ENCODE measurements around the gene C19orf47. TPM values are rescaled to one million over a fixed set of nuclear protein-coding genes. Genes with fewer than 3 reads are reported as not detected.
"Not testable (repeated sequence)": the region's sequence is repeated elsewhere in the genome, so short reads cannot be mapped to it uniquely, and the experiment has no call there.

C19orf47 gene
- total and polyA plus RNA-seq, 8 donors: 10.4 to 21.7 (median 14.5) TPM

DNA sequence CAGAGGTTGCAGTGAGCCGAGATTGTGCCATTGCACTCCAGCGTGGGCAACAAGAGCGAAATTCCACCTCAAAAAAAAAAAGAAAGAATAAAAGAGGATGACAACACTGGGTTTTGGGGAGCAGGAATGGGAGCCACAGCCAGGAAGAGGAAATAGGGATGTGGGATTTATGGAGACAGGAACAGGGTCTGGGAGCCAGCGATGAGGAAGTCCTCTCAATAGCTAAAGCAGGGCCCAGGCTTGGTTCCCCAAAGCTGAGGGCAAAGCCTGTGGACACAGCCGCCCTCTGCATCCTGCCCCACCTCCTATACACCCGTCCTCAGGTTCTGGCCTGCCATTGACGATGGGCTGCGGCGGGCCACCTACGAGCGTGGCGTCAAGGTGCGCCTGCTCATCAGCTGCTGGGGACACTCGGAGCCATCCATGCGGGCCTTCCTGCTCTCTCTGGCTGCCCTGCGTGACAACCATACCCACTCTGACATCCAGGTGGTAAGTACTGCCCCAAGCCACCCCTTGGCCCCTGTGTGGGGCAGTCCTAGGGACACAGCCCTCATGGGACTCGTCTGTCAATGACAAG, 28.2 kb upstream of the C19orf47 start:
- no peak overlapping the region for H3K27ac ChIP-seq
- TF ChIP-seq, protein P1, sequence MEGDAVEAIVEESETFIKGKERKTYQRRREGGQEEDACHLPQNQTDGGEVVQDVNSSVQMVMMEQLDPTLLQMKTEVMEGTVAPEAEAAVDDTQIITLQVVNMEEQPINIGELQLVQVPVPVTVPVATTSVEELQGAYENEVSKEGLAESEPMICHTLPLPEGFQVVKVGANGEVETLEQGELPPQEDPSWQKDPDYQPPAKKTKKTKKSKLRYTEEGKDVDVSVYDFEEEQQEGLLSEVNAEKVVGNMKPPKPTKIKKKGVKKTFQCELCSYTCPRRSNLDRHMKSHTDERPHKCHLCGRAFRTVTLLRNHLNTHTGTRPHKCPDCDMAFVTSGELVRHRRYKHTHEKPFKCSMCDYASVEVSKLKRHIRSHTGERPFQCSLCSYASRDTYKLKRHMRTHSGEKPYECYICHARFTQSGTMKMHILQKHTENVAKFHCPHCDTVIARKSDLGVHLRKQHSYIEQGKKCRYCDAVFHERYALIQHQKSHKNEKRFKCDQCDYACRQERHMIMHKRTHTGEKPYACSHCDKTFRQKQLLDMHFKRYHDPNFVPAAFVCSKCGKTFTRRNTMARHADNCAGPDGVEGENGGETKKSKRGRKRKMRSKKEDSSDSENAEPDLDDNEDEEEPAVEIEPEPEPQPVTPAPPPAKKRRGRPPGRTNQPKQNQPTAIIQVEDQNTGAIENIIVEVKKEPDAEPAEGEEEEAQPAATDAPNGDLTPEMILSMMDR (IDR thresholded peaks at IDR 0.05): no peak
- no peaks in the 10 kb centered on the region for H3K4me1 ChIP-seq
- H3K9me3 ChIP-seq: no peaks in the 10 kb centered on the region
- peaks cover 4 to 80% of the 10 kb centered on the region in 2 donors for H3K36me3 ChIP-seq
- no peaks in the 10 kb centered on the region for H3K27me3 ChIP-seq
- H3K4me3 ChIP-seq: no peak overlapping the region
- ATAC-seq (no peak), DNase-seq (no peak)
- intact Hi-C loops (cut with DNase I): no loop called here

DNA sequence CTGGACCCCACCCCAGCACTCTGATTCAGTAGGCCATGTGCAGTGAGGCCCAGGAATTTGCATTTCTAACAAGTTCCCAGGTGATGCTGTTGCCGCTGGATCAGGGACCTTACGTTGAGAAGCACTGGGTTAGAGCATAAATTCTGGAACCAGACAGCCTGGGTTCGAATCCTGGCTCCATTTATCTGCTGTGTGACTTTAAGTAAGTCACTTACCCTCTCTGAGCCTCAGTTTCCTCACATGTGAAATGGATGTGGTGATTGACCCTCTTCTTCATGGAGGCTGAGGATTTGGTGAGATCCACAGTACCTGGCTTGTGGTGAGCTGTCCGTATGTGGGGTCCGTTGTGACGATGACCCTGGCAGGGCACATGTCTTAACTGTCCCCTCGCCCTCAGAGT, 25.9 kb upstream of the C19orf47 start:
- Histone ChIP-seq H3K36me3 (peaks cover 4 to 86% of the 10 kb centered on the region in 2 donors), H3K4me1 (no peaks in the 10 kb centered on the region), H3K4me3 (no peak overlapping the region), H3K9me3 (no peaks in the 10 kb centered on the region), H3K27ac (no peak overlapping the region), H3K27me3 (no peaks in the 10 kb centered on the region)
- TF ChIP-seq, protein P1 (IDR thresholded peaks at IDR 0.05): no peak
- DNase-seq (no peak), ATAC-seq (no peak)
- intact Hi-C loops (cut with DNase I): no loop called here

DNA sequence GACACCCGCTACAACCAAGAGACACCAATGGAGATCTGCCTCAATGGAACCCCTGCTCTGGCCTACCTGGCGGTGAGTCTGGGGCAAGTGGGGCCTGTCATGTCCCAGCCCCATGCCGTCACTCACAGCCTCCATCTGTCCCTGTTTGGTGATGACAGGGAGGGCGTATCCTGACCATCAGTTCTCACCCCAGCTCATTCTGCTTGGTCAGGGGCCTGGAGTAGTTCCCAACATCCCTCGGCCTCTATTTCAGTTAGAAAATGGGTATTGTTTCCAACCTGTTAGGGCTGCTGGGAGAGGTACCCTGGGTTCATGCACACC, 23.6 kb upstream of the C19orf47 start:
- intact Hi-C loops (cut with DNase I): no loop called here
- Histone ChIP-seq H3K4me1 (peaks cover under 1 to 4% of the 10 kb centered on the region in 2 donors), H3K36me3 (peaks cover 4 to 90% of the 10 kb centered on the region in 2 donors), H3K9me3 (no peaks in the 10 kb centered on the region), H3K27ac (no peak overlapping the region), H3K27me3 (no peaks in the 10 kb centered on the region), H3K4me3 (no peak overlapping the region)
- TF ChIP-seq, protein P1 (IDR thresholded peaks at IDR 0.05): no peak
- no peak for DNase-seq
- no peak for ATAC-seq

DNA sequence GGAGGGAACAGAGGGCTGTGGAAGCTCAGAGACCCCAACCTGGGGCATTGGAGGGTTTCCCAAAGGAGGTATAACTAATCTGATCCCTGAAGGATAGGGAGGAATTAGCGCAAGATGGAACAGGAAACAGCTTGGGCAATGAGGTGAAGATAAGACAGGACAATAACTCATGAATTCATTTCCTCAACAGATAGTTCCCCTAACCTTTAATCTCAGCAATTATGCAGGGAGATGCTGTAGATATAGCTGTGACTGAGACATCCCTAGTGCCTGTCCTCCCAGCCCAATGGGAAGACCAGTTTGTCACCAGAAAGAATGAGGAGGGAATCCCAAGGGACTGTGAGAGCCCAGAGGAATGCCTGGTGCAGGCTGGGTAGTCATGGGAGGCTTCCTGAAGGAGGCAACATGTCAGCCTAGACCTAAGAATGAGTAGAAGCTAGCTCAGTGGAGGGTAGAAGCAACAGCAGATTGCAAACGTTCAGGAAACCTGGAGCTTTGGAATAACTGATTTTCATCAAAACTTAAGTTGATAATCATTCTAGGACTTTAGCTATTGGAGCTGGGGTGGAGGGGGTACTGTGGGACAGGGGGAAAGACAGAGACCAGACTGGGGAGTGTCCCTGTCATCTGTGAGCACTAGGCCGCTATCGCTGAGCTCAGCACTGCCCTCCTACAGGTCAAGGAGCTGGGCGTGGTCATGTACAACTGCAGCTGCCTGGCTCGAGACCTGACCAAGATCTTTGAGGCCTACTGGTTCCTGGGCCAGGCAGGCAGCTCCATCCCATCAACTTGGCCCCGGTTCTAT, 23.0 kb upstream of the C19orf47 start:
- DNase-seq: no peak
- TF ChIP-seq, protein P1 (IDR thresholded peaks at IDR 0.05): no peak
- Histone ChIP-seq H3K36me3 (peaks cover 4 to 88% of the 10 kb centered on the region in 2 donors), H3K27ac (no peak overlapping the region), H3K4me1 (peaks cover 5 to 10% of the 10 kb centered on the region in 2 donors), H3K9me3 (no peaks in the 10 kb centered on the region), H3K27me3 (no peaks in the 10 kb centered on the region), H3K4me3 (no peak overlapping the region)
- intact Hi-C loops (cut with DNase I): no loop called here
- peak; percentile 38 for ATAC-seq

DNA sequence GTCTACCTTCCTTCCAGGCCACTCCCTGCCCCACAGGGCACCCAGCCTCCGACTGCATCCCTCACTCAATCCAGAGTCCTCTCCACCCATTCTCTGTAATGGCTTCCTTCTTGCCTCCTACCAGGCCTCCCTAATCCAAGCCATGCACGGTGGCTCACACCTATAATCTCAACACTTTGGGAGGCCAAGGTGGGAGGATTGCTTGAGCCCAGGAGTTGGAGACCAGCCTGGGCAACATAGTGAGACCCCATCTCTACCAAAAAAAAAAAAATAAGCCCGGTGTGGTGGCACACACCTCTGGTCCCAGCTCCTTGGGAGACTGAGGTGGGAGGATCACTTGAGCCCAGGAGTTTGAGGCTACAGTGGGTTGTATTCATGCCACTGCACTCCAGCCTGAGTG, 22.1 kb upstream of the C19orf47 start:
- H3K27ac ChIP-seq; intact Hi-C loops (cut with DNase I); H3K27me3 ChIP-seq; DNase-seq; ATAC-seq; H3K4me3 ChIP-seq; H3K9me3 ChIP-seq: not testable (repeated sequence)
- peaks cover 5 to 19% of the 10 kb centered on the region in 2 donors for H3K4me1 ChIP-seq
- H3K36me3 ChIP-seq: peaks cover 4 to 81% of the 10 kb centered on the region in 2 donors
